Keratinocyte (primary cell): ENCODE data around the gene RCAN3. TPM values are rescaled to one million over a fixed set of nuclear protein-coding genes. Genes with fewer than 3 reads are reported as not detected.

Experiments used
- DNase-seq: peaks from one replicate; pipeline ENCODE4 v3.0.0-alpha.2; 2011; ENCODE audit warnings: low read depth, missing footprints, low spot score
- FAIRE-seq: peaks from 2 replicates; lab custom pipeline; 2011; peaks lifted over from hg19 to GRCh38; lab: Jason Lieb, UNC
- H2AFZ ChIP-seq: 2 replicates; pipeline ENCODE4 v1.6.0; 2012; ENCODE audit warnings: low read length, control low read depth, inconsistent platforms; ENCODE audit not compliant: control insufficient read depth
- H3K27ac ChIP-seq: 2 replicates; pipeline ENCODE4 v1.5.1; 2011; ENCODE audit warnings: low read length; ENCODE audit not compliant: control insufficient read depth, insufficient read depth
- H3K27me3 ChIP-seq: 3 replicates; pipeline ENCODE4 v1.6.0; 2011; ENCODE audit warnings: low read length; ENCODE audit not compliant: control insufficient read depth, insufficient read depth; ENCODE audit errors: extremely low read depth
- H3K36me3 ChIP-seq, 2 experiments: 2 replicates in 1 of 2; 3 replicates in 1 of 2; pipeline ENCODE4 v1.5.1; 2011; ENCODE audit warnings: low read length in 2 of 2, mild to moderate bottlenecking in 1 of 2; ENCODE audit not compliant: control insufficient read depth in 2 of 2, insufficient read depth in 2 of 2; ENCODE audit errors: extremely low read depth in 1 of 2
- H3K4me1 ChIP-seq: 3 replicates; pipeline ENCODE4 v1.5.1; 2011; ENCODE audit warnings: low read length; ENCODE audit not compliant: control insufficient read depth, insufficient read depth; ENCODE audit errors: extremely low read depth
- H3K4me2 ChIP-seq: 3 replicates; pipeline ENCODE4 v1.6.0; 2011; ENCODE audit warnings: low read depth, low read length; ENCODE audit not compliant: control insufficient read depth, insufficient read depth; ENCODE audit errors: extremely low read depth
- H3K4me3 ChIP-seq, 3 experiments: fragments of 200-600 bp in 1 of 3; sonication (generic) in 1 of 3; 2 replicates in 2 of 3; 3 replicates in 1 of 3; pipeline ENCODE4 v1.5.1; 2011 to 2016; ENCODE audit warnings: low read length in 3 of 3, mild to moderate bottlenecking in 3 of 3, control low read depth in 2 of 3, inconsistent platforms in 1 of 3, low read depth in 1 of 3, mixed read lengths in 1 of 3, mixed run types in 1 of 3, moderate library complexity in 1 of 3; ENCODE audit not compliant: control insufficient read depth in 2 of 3, insufficient read depth in 2 of 3; ENCODE audit errors: extremely low read depth in 1 of 3
- H3K79me2 ChIP-seq: 2 replicates; pipeline ENCODE4 v1.6.0; 2012; ENCODE audit warnings: low read length; ENCODE audit not compliant: control insufficient read depth, insufficient read depth
- H3K9ac ChIP-seq: 3 replicates; pipeline ENCODE4 v1.6.0; 2011; ENCODE audit warnings: low read length; ENCODE audit not compliant: control insufficient read depth, insufficient read depth; ENCODE audit errors: extremely low read depth
- H3K9me1 ChIP-seq: 3 replicates; pipeline ENCODE4 v1.6.0; 2011; ENCODE audit warnings: low read length; ENCODE audit not compliant: control insufficient read depth, insufficient read depth; ENCODE audit errors: extremely low read depth
- H3K9me3 ChIP-seq: 2 replicates; pipeline ENCODE4 v1.5.1; 2012; ENCODE audit warnings: low read depth, low read length; ENCODE audit not compliant: control insufficient read depth
- H4K20me1 ChIP-seq: 3 replicates; pipeline ENCODE4 v1.6.0; 2011; ENCODE audit warnings: low read length; ENCODE audit not compliant: control insufficient read depth, insufficient read depth; ENCODE audit errors: extremely low read depth
- CTCF ChIP-seq, 3 experiments: IDR thresholded peaks in 1 of 3; conservative IDR thresholded peaks in 1 of 3; optimal IDR thresholded peaks in 1 of 3; 2 replicates in 2 of 3; 3 replicates in 1 of 3; pipeline versions ENCODE3 to v1.5.1; 2011; ENCODE audit warnings: low read length in 3 of 3, mild to moderate bottlenecking in 3 of 3, moderate library complexity in 2 of 3, control low read depth in 1 of 3, inconsistent platforms in 1 of 3; ENCODE audit not compliant: insufficient read depth in 2 of 3; ENCODE audit errors: extremely low read depth in 1 of 3
- EZH2 ChIP-seq: IDR thresholded peaks from one replicate; pipeline ENCODE4 v1.6.1; 2012; ENCODE audit warnings: inconsistent platforms, mild to moderate bottlenecking, low read length, moderate library complexity
- dilution Hi-C: fragments of 300-500 bp; cut with MboI; formaldehyde crosslinking; loops from one replicate; pipeline ENCODE4 v1.7.0; 2020; ENCODE audit warnings: low sequenced_read_pairs; ENCODE audit not compliant: extremely low pct_ligation_motif_present
- polyA minus RNA-seq, 3 experiments: library from RNA; depleted of rRNA, polyadenylated mRNA; stranded (reverse); fragments of >200 nt; gene quantifications; 1 replicate in 1 of 3; 2 replicates in 1 of 3; 3 replicates in 1 of 3; pipeline ENCODE4 v1.2.3, GENCODE V29; 2011
- polyA plus RNA-seq, 5 experiments: library from polyadenylated mRNA; depleted of rRNA in 3 of 5; stranded (reverse) in 3 of 5; stranded (forward) in 1 of 5; unstranded in 1 of 5; fragments of >200 nt; gene quantifications; 1 replicate in 1 of 5; 2 replicates in 3 of 5; 3 replicates in 1 of 5; pipeline versions ENCODE4 v1.2.1 to v1.2.3, GENCODE V29; 2011 to 2012; ENCODE audit warnings: missing spikeins in 2 of 5, low read depth in 1 of 5, low replicate concordance in 1 of 5

Gene RCAN3
- polyA plus RNA-seq (7.9 to 22.1 TPM (median 13.8 TPM) in 3 replicates), polyA minus RNA-seq (14.0 to 16.4 TPM (median 16.3 TPM) in 3 replicates)
- polyA plus RNA-seq (2011; ENCODE audit: low read depth), result 13.6 TPM
- 15.7 and 17.4 TPM in 2 replicates for polyA plus RNA-seq (2011; cell fraction: cytosol; rRNA removed)
- polyA plus RNA-seq (2011; cell fraction: nucleus; rRNA removed), result 14.9 and 16.2 TPM in 2 replicates
- polyA plus RNA-seq (2012; ENCODE audit: low replicate concordance), result 6.5 and 12.7 TPM in 2 replicates
- polyA minus RNA-seq (2011; cell fraction: cytosol; rRNA and poly(A)+ RNA removed), result 13.4 TPM
- polyA minus RNA-seq (2011; cell fraction: nucleus; rRNA and poly(A)+ RNA removed), result 6.5 and 17.7 TPM in 2 replicates

GRCh38 chr1:24502709-24503058 is at the start of gene RCAN3:
Gene RCAN3, plus strand, starts transcription at chr1:24502836. Its CDS starts 11,537 bp downstream, at chr1:24514373.
- Histone ChIP-seq H2AFZ (peak within 1 kb of the TSS; percentile 85), H3K27ac (peak within 1 kb of the TSS; percentile 79), H3K4me2 (peak within 1 kb of the TSS; percentile 87), H3K27me3 (no peaks in the 10 kb centered on the region), H4K20me1 (no peaks in the 10 kb centered on the region), H3K4me1 (peaks cover 16% of the 10 kb centered on the region), H3K36me3 (no peaks in the 10 kb centered on the region), H3K4me3 (peak within 1 kb of the TSS; percentile 54 to 94 (median 88)), H3K9me1 (no peaks in the 10 kb centered on the region), H3K9me3 (no peaks in the 10 kb centered on the region), H3K9ac (peak within 1 kb of the TSS; percentile 87), H3K79me2 (peaks cover 12% of the 10 kb centered on the region)
- FAIRE-seq, result no peak
- peak; percentile 15 for DNase-seq
- dilution Hi-C loops, result no loop called here
- TF ChIP-seq CTCF (optimal IDR thresholded peaks at IDR 0.05 in 1 of 3, IDR thresholded peaks at IDR 0.05 in 1 of 3, conservative IDR thresholded peaks at IDR 0.05 in 1 of 3; ENCODE audit: extremely low read depth in 1 of 3, insufficient read depth in 2 of 3, low read length in 3 of 3) (no peak), EZH2 (no peak)

GRCh38 chr1:24452922-24453485 is 49.6 kb upstream of the RCAN3 start:
- H3K4me2 ChIP-seq, result no peak overlapping the region
- no peak overlapping the region for H3K27ac ChIP-seq
- H3K9me3 ChIP-seq, result no peaks in the 10 kb centered on the region
- peaks cover 25 to 38% of the 10 kb centered on the region in 2 experiments for H3K36me3 ChIP-seq
- H3K79me2 ChIP-seq, result no peaks in the 10 kb centered on the region
- no peak overlapping the region for H2AFZ ChIP-seq
- H3K4me3 ChIP-seq, result no peak overlapping the region
- DNase-seq, result no peak
- no peaks in the 10 kb centered on the region for H4K20me1 ChIP-seq
- H3K9me1 ChIP-seq, result no peaks in the 10 kb centered on the region
- FAIRE-seq, result no peak
- dilution Hi-C loops, result no loop called here
- no peaks in the 10 kb centered on the region for H3K4me1 ChIP-seq
- TF ChIP-seq CTCF (optimal IDR thresholded peaks at IDR 0.05 in 1 of 3, IDR thresholded peaks at IDR 0.05 in 1 of 3, conservative IDR thresholded peaks at IDR 0.05 in 1 of 3; ENCODE audit: extremely low read depth in 1 of 3, insufficient read depth in 2 of 3, low read length in 3 of 3), result no peak
- TF ChIP-seq EZH2, result no peak
- H3K27me3 ChIP-seq, result no peaks in the 10 kb centered on the region
- no peak overlapping the region for H3K9ac ChIP-seq
